Activated CD4-positive, alpha-beta T cell treated with anti-CD3 and anti-CD28 coated beads, Interleukin-2, amount 50 U/mL, for 48 hours (primary cell): ENCODE data around the gene DNAH17.

Experiments used
- DNase-seq, 2 experiments: peaks; one replicate each; pipeline ENCODE4 v3.0.0-alpha.2; 2020

Gene DNAH17

DNA sequence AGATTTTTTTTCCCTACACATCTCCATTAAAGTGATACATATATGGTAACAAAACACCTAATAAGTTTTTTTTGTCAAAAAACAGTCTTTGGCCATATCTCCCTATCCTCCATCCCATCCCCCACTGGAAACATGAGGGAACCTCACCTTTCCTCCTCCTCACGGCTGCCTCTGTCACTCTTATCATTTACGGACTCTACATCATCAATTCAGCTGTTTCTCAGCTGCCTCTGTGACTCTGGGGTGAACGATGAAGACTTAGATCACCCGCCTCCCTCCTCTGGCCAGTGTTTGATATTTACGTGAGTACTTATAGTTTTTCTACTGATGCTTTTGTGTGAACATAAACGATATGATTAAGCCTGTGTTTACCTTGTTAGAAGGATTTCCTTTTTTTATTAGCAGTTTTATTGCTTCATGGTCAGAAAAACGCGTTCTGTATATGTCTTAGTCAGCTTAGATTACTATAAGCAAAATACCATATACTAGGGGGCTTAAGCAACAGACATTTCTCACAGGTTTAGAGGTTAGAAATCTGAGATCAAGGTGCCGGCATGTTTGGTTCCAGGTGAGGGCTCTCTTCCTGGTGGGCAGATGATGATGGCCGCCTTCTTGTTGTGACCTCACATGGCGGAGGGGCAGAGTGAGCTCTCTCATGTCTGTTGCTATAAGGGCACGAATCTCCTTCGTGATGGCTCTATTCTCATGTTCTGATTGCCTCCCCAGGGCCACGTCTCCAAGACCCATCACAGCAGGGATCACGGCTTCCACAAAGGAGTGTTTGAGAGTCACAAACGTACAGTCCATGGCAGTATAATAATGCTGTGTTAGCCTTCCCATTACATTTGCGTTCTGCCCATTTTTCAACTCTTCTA, 32.1 kb downstream of the DNAH17 start:
- DNase-seq, result no peak

DNA sequence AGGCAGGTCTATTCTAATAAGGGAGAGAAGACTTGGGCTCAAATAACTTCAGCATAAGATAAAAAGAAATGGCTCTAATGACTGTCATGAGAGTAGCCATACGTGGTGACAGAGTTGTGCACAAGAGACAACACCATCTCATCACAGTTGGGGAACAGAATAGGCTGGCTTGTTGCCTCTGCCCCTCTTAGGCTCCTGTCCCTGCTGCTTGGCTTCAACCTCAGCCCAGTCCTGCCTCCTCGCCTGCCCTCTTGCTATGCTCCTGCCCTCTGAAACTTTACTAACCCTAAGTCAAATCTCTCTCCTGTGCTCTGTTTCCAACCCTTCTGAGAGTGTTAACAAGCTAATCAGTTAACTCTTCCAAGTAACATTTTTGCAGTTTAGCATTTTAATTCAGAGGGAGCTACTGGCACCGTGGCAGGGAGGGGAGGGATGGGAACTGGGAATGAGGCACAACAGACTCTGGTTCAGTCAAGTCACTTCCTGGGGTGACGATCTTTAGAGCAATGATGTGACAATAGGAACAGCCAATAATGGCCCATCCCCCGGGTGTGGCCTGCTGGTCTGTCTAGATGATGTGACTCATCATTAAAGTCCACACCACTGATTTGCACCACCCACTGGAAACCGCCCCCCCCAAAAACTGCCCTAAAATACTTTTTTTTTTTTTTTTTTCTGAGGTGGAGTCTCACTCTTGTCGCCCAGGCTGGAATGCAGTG, 35.5 kb downstream of the DNAH17 start:
- no peak for DNase-seq

- DNase-seq, result no peak
Measured at GRCh38 chr17:78539781-78540180, 37.4 kb downstream of the DNAH17 start.

- peak; percentile 24 to 43 for DNase-seq
Measured at GRCh38 chr17:78538033-78538776, 39.0 kb downstream of the DNAH17 start.

DNA sequence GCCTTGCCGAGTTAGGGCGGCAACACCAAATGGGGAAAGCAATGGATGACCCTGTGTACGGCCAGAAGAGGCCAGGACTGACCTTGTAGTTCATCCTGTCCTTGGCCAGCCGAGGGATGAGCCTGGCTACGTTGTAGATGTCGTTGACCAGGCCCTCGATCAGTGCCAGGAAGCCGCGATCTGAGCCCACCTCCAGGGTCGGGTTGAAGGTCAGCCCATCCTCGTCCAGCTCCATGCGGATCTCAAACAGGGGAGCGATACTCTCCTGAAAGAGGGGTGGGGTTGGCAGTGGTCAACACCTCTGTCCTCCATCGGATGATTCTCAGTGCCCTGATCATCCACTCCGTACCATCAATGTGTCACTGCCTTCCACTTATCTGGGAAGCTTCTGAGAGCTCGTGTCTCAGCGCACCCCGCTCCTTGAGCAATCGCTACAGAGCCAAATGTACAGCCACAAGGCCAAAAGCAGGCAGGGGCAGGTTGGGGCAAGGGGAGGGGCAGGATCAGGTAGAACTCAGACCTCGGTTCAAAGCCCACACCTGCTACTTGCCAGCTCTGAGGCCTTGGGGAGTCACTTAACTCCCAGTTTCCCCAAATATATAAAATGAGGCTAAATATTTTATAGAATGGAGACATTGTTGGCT, 39.9 kb downstream of the DNAH17 start:
- no peak for DNase-seq

GRCh38 chr17:78535273-78536197, 41.7 kb downstream of the DNAH17 start:
- DNase-seq, result no peak

- DNase-seq, result no peak
Measured at GRCh38 chr17:78534492-78535272, 42.5 kb downstream of the DNAH17 start.

- DNase-seq, result peak; percentile 34 to 54
Measured at GRCh38 chr17:78532922-78533640, 44.1 kb downstream of the DNAH17 start.

- no peak for DNase-seq
Measured at GRCh38 chr17:78532311-78532710, 44.9 kb downstream of the DNAH17 start.

DNA sequence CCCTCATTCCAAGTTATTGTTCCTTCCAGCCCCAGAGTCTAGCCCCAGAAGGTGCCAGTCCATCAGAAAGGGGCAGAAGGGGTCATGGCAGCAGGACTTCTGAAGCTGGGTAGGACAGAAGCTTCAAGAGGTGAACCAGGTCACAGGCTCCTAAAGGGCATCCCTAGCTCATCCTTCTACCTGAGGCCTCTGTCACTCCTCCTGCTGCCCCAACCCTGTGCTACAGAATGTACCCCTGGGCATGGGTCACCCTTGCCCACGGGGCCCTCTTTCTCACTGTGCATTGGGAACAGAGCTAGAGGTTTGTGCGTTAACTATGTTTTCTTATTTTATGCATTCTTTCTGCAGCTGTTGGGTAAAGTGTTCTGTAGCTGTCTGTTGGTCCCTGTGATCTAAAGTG, 46.5 kb downstream of the DNAH17 start:
- no peak for DNase-seq

GRCh38 chr17:78529871-78530670, 47.1 kb downstream of the DNAH17 start:
- DNase-seq, result no peak

DNA sequence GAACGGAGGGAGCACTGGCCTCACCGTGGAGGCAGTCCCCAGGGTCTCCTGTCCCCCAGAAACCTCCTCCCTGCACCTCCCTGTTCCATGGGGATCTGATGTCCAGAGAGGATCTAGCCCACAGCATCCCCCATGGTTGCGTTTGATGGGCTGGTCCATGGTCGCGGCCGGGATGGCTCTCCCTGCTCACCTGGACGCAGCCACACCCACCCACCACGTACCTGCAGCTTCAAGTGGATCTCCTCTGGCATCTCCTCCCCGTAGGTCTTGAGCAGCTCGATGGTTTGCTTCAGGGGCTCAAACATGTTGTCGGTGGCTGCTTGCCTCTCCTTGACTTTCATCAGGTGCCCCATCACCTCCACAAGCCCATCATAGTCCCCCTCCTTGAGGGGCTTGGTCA, 47.9 kb downstream of the DNAH17 start:
- DNase-seq, result no peak

DNA sequence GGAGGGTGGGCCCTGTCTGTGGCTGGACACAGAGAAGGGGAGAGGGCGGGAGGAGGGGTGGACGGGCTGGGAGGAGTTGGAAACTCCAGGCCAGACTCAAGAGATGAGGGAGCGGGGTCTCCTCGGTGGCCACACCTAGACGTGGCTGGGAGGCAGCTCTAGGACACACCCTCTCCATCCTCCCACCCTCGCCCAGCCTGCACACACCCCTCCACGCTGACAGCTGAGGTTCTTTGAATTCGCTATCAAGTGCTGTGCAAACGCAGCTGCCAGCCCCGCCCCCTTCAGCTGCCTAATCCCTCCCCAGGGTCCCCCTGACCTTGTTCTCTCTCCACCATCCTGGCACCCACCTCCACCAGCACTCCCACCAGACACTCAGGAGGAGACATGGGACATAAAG, 48.7 kb downstream of the DNAH17 start:
- no peak for DNase-seq

DNA sequence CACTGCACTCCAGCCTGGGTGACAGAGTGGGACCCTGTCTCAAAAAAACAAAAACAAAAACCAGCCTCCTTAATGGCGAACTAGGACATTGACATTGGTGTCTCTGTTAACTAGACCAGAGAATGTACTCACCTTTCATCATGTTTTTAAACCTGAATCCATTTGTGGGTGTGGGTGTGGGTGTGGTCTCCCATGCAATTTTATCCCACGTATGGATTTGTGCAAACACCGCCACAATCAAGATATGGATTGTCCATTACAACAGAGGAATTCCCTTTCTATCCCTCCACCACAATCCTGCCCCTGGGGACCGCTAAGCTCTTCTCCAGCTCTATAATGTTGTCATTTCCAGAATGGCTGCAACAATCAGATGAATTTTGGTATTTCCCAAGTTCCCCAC, 49.9 kb downstream of the DNAH17 start:
- DNase-seq, result no peak

DNA sequence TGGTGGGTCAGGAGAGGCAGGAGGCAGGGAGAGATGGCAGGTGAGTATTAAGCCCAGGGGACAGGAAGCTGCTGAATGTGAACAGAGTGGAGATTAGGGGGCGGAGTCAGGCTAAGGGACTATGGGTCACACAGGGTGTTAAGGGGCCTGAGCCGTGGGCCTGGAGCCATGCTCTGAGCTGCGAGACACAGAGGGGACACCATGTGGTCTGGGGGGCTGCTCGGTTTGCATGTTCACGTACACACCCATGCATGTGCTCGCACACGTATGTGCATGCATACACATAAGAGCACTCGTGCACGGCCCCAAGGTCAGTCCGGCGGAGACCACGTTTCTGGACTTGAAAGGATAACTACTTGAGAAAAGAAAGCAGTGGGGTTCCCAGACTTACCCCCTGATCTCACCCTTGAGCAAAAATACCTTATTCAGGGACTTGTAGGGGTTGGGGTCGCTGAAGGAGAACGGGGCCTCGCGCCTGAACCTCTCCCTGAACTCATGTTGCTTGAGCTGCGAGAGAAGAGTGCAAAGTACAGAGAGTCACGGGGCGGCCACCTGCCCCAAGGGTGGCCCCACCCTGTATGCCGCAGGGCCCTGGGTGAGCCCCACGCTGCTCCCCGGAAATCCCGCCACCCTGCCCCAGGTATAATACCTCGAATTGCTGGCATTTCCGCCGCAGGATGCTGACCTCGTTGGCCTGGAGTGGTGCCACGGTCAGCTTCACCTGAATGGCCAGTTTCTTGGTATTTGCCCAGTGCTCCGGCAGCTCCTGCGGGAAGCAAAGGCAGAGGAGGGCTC, 50.8 kb downstream of the DNAH17 start:
- DNase-seq, result no peak

DNA sequence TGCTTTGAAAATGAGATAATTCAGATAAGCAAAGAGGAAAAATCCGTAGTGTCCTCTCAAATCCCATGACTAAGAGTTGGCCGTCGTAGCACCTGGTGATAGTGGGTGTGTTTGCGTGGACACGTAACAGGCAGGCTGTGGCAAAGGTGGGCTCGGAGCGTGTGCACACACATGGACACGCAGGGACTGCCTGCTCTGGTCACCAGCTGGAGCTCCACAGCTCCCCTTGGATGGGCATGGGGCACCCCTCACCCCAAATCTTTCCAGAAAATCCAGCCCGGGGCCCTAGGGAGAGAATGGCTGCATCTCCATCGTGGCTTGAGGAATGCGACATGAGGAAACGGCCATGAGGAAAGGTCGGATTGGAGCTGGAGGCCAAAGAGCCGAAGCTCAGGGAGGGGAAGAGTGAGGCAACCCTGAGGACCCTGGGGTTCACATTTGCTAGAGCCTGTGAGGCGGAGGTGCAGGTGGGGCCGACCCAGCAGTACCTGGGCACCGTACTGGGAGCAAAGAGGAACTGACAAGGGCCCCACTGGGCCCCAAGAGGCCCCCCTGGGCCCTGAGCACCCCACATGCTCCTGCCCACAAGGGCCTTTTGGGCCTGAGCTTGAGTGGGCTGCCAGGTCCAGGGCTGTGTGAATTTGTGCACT, 51.6 kb downstream of the DNAH17 start:
- DNase-seq, result no peak

- no peak for DNase-seq
Measured at GRCh38 chr17:78524870-78525510, 52.2 kb downstream of the DNAH17 start.
